K562 (cell line): ENCODE results near the gene MYL5.

ENCODE experiments used
- ARNT ChIP-seq, 2 experiments: fragments of 450-650 bp; IDR thresholded peaks; 2 replicates each; pipeline ENCODE4 v1.6.1; 2016; ENCODE audit warnings: mild to moderate bottlenecking in 1 of 2
- CTCF ChIP-seq, 3 experiments: IDR thresholded peaks in 2 of 3; conservative IDR thresholded peaks in 1 of 3; 2 replicates each; pipeline ENCODE4 v1.5.1; 2011 to 2012; ENCODE audit warnings: low read length in 3 of 3, mild to moderate bottlenecking in 3 of 3, control low read depth in 2 of 3, improper control_type of control experiment in 1 of 3, inconsistent platforms in 1 of 3, low read depth in 1 of 3, mixed read lengths in 1 of 3, moderate library complexity in 1 of 3; ENCODE audit not compliant: insufficient read depth in 2 of 3
- HEY1 ChIP-seq: fragments of 250-450 bp; sonication (Bioruptor Pico); IDR thresholded peaks from 2 replicates; pipeline ENCODE4 v1.5.0; 2020; ENCODE audit warnings: mild to moderate bottlenecking, moderate library complexity, borderline replicate concordance
- MAX ChIP-seq: sonication (generic); formaldehyde crosslinking; IDR thresholded peaks from 2 replicates; pipeline ENCODE4 v1.9.0; 2022; ENCODE audit warnings: mild to moderate bottlenecking, missing genetic modification reagents
- MCM7 ChIP-seq, 2 experiments: fragments of 450-650 bp; IDR thresholded peaks; 2 replicates each; pipeline ENCODE4 v1.6.1; 2016 to 2018
- POLR2AphosphoS5 ChIP-seq: IDR thresholded peaks from 2 replicates; pipeline ENCODE4 v1.6.1; 2011; ENCODE audit warnings: mild to moderate bottlenecking, low read depth, low read length, moderate library complexity; ENCODE audit not compliant: control insufficient read depth, insufficient read depth
- SMARCB1 ChIP-seq: IDR thresholded peaks from 2 replicates; pipeline ENCODE4 v1.6.1; 2011; ENCODE audit warnings: improper control_type of control experiment, low read depth; ENCODE audit not compliant: insufficient read length
- TCF15 ChIP-seq: fragments of 250-450 bp; sonication (Bioruptor Pico); IDR thresholded peaks from 2 replicates; pipeline ENCODE4 v1.8.0; 2022; ENCODE audit warnings: moderate library complexity, mild to moderate bottlenecking, inconsistent platforms
- ZC3H8 ChIP-seq: fragments of 450-650 bp; IDR thresholded peaks from 2 replicates; pipeline ENCODE4 v1.6.1; 2017
- ZNF143 ChIP-seq: sonication (generic); formaldehyde crosslinking; IDR thresholded peaks from 2 replicates; pipeline ENCODE4 v1.9.0; 2022; ENCODE audit warnings: mild to moderate bottlenecking, missing genetic modification reagents

- no peak for TF ChIP-seq ZNF143 (CRISPR knock-in tag)
- no peak for TF ChIP-seq MCM7 (IDR thresholded peaks at IDR 0.05)
- TF ChIP-seq SMARCB1: no peak
- TF ChIP-seq TCF15 (CRISPR knock-in tag): no peak
- no peak for TF ChIP-seq POLR2AphosphoS5
- no peak for TF ChIP-seq HEY1
- no peak for TF ChIP-seq MAX (CRISPR knock-in tag)
- TF ChIP-seq CTCF (IDR thresholded peaks at IDR 0.05 in 2 of 3, conservative IDR thresholded peaks at IDR 0.05 in 1 of 3; ENCODE audit: insufficient read depth in 2 of 3, low read depth in 1 of 3, low read length in 3 of 3): no peak
- TF ChIP-seq ZC3H8: no peak
- TF ChIP-seq ARNT (IDR thresholded peaks at IDR 0.05): no peak
Measured at GRCh38 chr4:626201-627091, 47.9 kb upstream of the MYL5 start.
